SU-DHL-6 (cell line): ENCODE measurements around the gene CYB561.

Experiments used
- CTCF ChIP-seq: fragments of 200-600 bp; sonication (generic); IDR thresholded peaks from one replicate; pipeline ENCODE4 v1.5.1; 2017; ENCODE audit warnings: antibody characterized with exemption, mild to moderate bottlenecking, low read length, moderate library complexity; ENCODE audit not compliant: insufficient read depth, poor library complexity, severe bottlenecking
- EZH2phosphoT487 ChIP-seq: fragments of 200-600 bp; sonication (generic), shearing (Covaris generic); conservative IDR thresholded peaks from 2 replicates; pipeline ENCODE4 v1.6.1; 2018; ENCODE audit warnings: mild to moderate bottlenecking, antibody characterized with exemption, low read length, moderate library complexity, mixed read lengths

- TF ChIP-seq CTCF (no peak), EZH2phosphoT487 (no peak)
Observed at GRCh38 chr17:63438092-63439051, 7.7 kb downstream of the CYB561 start.
